Islet of Langerhans (tissue), 1 donor: ENCODE measurements around the gene TES.
A peak's percentile ranks its signal among the peaks of the same experiment; 100 is the strongest.

ENCODE experiments used
- FAIRE-seq: peaks from one replicate; lab custom pipeline; 2011; peaks lifted over from hg19 to GRCh38; lab: Jason Lieb, UNC

Gene TES

GRCh38 chr7:116194115-116194514 is 16.2 kb upstream of the TES start:
- no peak for FAIRE-seq

DNA sequence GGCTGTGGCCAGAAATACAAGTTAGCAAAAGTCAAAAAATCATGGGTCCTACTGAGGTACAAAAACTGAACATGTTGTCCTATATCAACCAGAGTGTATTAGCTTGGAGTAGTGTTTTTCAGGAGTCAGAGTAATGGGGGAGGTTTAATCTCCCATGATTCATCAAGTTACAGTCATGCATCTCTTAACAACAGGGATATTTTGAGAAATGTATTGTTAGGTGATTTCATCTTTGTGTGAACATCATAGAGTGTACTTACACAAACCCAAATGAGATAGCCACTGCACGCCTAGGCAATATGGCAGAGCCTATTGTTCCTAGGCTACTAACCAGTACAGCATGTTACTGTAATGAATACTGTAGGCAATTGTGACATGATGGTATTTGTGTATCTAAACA is 14.9 kb upstream of the TES start:
- FAIRE-seq, result no peak

- FAIRE-seq, result no peak
These were observed 13.4 kb upstream of the TES start for GRCh38 chr7:116196947-116197346.

DNA sequence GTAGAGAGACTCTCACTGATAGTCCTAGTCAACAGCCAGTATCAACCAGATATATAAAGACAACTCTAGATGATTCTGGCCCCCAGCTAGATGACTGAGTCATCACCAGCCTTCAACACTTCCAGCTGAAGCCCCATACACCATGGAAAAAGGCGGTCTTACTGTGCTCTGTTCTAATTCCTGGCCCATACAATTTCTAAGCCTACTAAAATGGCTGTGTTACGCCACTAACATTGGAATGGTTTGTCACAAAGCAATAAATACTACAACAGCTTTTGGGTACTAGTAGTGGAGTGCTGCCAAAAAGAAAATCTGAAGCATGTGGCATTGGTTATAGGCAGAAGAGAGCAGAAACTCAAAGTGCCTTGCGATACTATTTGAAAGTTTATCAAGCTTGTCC is 13.0 kb upstream of the TES start:
- FAIRE-seq, result no peak

GRCh38 chr7:116198748-116199410 is 11.5 kb upstream of the TES start:
- FAIRE-seq, result no peak

- FAIRE-seq, result no peak
These were observed 9.4 kb upstream of the TES start for GRCh38 chr7:116200963-116201362.

GRCh38 chr7:116206141-116206540 is 4.2 kb upstream of the TES start:
- FAIRE-seq, result no peak

GRCh38 chr7:116208919-116209318 is 1.4 kb upstream of the TES start:
- FAIRE-seq, result no peak

GRCh38 chr7:116209561-116210070 is 723 bp upstream of the TES start:
- no peak for FAIRE-seq

GRCh38 chr7:116211006-116211912 is 920 bp downstream of the TES start:
- peak; percentile 81 for FAIRE-seq

GRCh38 chr7:116211913-116212596 is 1.7 kb downstream of the TES start:
- FAIRE-seq, result no peak

- FAIRE-seq, result no peak
These were observed 2.5 kb downstream of the TES start for GRCh38 chr7:116212869-116213268.

- FAIRE-seq, result no peak
These were observed 3.2 kb downstream of the TES start for GRCh38 chr7:116213361-116214130.

DNA sequence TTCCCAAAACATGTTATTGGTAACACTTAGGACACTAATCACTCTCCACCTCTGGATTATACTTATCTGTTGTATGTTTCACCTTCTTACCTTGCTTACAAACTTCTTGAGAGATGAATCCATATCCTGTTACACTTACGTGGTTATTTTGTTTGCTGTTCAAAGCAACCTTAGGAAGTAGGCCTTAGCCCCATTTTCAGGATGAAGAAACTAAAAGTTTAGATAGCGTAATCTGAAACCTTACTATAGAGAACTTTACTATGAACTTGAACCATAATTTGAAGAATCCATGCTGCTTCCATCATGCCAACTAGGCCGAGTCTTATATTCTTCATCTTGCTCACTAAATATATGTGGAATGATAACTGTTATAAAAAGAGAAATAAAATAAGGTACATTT is 4.6 kb downstream of the TES start:
- no peak for FAIRE-seq

- no peak for FAIRE-seq
These were observed 5.2 kb downstream of the TES start for GRCh38 chr7:116215551-116215950.

DNA sequence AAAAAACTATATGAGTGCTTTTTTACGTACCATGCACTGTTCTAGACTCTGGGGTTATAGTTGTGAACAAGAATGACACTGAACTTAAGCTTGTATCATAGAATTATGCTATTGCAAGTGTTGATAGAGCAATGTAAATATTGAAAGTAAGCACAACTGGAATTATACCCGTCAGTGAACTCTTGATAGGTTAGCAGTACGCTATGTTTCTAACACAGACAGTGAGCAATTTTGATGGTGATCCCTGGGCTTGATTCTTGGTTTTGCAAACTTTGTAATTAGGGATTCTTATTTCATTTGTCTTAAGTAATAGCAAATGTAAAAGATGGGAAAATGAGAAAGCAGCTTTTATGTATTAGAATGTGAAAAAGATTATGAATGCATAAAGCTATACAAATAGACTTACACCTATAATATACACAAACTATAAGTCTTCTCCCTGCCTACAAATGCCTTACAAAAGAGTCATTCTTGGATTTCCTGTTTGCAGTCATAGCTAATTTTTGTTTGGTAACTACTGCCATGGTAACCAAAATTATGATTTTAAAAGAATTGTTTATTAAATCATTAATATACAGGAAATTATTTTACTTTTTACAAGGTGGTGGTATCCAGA is 6.7 kb downstream of the TES start:
- FAIRE-seq, result no peak

DNA sequence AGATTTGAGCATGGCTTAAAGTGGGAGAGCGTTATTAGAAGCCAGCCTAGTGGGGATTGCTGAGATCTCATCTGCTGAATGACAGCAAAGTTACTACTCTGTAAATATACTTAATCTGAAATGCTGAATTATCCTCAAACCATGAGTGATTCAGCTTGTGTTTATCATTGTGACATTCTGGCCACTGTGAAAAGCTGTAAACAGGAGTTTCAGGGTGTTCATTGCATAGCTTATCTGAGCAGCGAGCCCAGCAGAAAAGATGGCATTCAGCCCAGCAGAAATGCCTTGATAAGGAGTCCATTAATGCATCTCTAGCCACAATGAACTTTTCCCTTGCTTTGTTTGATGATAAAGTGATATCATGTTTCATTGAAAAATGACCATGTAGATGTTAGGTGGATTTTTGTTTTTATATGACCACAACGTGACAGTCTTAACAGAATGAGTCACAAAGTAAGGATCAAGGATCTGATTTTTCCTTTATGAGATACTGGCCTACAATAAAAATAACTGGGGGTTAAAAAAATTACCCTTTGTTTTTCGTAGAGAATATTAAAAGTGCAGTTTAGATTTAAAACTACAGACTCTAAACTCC is 7.8 kb downstream of the TES start:
- peak; percentile 24 for FAIRE-seq

DNA sequence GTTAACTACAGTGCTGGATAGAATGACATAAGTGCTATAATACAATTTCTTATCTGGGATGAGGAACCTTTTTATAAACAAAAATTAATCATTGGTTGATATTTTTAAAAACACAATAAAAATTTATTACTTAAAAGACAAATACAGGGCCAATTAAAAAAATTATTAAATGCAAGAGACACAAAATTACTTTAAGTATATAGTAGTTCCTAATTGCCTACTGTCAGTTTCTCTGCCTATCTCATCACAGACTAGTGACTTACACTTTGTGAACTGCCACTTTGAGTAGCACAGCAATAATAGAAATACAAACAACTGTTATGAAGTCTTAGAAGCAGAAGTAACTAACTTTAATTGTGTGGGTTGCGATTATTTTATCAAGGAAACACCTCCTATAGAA is 8.4 kb downstream of the TES start:
- FAIRE-seq, result no peak

- no peak for FAIRE-seq
These were observed 8.9 kb downstream of the TES start for GRCh38 chr7:116219288-116219687.

GRCh38 chr7:116219834-116220233 is 9.5 kb downstream of the TES start:
- no peak for FAIRE-seq

DNA sequence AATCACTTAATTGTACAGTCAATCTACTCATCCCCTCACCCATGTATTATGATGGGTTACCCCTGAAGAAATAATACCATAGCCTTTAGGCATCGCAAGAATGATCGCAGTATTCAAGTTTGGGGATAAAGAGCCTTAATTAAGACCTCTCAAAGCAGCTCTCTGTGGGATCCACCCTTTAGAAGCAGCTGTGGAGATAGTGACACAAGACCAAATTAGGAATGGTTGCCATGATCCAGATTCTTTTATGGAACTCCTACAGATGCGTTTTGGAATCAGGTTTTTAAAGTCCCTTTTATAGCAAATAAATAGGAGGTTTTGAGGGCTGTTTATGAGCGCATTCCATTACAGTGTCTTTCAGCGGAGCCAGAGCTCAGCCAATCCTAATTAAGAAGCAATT is 12.2 kb downstream of the TES start:
- FAIRE-seq, result no peak
